ENCODE results near the gene SMAD4.

SMAD4 gene

DNA sequence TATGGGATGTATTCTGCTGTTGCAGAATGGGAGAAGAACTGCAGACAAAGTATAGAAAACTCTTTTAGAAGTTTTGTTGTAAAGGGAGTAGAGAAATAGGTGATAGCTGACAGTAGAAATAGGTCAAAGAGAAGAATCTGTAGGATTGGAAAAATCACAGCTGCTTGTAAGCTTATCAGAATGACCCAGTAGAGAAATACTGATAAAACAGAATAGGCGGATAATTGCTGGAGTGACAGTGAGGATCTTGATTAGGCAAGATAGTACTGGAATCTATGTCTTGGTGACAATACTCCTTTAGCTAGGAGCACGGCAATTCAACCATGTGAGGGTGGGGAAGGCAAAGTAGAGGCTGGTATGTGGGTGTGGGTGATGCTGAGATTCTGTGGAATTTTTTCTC lies 4.5 kb upstream of the SMAD4 start:
- DNase-seq = no peak

DNA sequence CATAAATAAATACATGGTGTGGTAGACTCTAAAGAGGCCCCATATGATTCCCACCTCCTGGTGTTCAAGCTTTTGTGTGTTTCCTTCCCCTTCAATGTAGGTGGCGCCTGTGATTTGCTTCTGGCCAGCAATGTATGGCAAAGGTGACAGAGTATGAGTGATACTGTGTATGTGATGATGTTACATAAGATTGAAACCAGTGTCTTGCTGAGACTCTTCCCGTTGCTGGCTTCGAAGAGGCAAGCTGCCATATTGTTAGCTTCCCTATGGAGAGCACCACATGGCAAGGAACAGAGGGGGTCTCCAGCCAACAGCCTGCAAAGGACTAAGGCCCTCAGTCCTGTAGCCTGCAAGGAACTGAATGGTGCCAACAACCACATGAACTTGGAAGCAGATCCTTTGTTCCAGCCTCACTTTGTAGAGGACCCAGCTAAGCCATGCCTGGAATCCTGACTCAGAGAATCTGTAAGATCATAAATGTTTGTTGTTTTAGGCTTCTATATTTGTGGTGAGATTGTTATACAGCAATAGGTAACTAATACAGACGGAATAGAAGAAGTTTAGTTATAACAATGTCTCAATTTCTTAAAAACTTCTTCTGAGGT lies 1.7 kb upstream of the SMAD4 start:
- no peak for DNase-seq

GRCh38 chr18:51029378-51029693 lies 677 bp upstream of the SMAD4 start:
- no peak for DNase-seq

- no peak for DNase-seq
These were observed 685 bp downstream of the SMAD4 start for GRCh38 chr18:51030537-51031258.

- DNase-seq = no peak
These were observed 2.2 kb downstream of the SMAD4 start for GRCh38 chr18:51032193-51032592.

DNA sequence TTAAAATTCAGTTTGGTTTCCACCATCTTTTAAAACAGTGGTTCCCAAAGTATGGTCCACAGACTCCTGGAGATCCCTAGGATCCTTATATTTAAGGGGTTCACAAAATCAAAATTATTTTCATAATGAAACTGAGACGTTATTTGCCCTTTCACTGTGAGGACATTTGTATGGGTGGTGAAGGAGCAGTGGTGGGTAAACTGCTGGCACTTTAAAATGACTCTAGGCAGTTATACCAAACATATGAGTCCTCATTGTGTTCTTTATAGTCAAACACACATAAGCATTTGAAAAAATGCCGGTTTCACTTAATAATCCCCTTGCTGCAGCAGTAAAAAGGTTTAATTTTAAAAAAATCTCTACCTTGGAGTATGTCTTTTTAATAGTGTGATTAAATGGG lies 7.2 kb downstream of the SMAD4 start:
- no peak for DNase-seq

DNA sequence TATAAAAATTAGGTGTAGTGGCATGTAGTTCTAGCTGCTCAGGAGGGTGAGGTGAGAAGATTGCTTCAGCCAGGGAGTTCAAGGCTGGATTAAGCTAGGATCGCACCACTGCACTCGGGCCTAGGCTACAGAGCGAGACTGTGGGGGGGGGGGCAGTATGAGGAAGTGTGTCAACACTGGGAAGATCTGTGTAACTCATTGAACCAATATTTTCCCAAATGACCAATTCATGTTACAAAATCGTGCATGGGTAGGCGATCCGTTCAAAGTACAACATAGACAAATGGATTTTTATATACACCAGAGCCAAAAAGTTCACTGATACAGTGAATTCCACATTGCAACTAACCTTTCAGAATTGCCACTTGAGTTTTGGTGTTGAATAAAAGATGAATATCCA lies 8.1 kb downstream of the SMAD4 start:
- DNase-seq = no peak

DNA sequence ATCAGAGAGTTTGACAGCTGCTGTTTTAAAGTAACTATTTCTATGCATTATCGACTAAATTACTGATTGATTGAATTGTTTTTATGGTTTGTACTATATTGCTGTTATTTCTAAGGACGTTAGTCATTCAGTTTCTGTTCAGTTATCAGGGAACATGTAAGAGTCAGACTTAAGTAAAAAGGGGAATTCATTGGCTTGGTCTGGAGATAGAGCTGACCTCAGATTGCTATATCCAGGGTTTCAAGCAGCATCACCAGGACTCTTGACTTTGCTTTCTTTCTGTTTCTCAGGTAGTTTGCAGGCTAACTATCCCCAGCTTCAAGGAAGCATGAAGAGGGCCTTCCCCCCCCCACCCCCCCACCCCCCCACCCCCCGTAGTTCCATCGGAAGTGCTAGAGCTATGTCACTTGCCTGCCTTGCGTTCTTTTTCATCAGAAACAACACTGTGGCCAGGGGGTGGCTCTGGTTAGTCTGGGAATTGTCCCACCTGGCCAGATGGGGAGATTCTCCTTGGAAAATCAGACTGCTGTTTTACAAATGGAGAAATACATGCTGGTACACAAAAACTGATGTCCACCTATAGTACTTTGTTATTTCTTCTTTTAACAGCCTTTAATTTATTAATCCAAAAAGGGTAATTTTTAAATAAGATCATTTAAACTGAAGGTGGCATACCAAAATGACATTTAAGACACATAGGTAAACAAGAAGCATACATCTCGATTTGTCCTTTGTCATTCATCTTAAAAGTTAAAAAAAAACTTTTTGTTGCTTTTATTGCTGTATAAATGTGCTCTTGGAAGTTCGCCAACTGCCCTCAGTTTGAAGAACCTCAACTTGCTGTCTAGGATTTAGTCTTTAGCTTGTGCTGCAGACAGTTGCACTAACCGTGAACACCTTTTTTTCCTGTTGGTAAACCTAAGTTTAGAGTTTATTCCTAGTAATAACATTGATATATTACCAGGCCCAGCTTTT lies 9.4 kb downstream of the SMAD4 start:
- DNase-seq = no peak

DNA sequence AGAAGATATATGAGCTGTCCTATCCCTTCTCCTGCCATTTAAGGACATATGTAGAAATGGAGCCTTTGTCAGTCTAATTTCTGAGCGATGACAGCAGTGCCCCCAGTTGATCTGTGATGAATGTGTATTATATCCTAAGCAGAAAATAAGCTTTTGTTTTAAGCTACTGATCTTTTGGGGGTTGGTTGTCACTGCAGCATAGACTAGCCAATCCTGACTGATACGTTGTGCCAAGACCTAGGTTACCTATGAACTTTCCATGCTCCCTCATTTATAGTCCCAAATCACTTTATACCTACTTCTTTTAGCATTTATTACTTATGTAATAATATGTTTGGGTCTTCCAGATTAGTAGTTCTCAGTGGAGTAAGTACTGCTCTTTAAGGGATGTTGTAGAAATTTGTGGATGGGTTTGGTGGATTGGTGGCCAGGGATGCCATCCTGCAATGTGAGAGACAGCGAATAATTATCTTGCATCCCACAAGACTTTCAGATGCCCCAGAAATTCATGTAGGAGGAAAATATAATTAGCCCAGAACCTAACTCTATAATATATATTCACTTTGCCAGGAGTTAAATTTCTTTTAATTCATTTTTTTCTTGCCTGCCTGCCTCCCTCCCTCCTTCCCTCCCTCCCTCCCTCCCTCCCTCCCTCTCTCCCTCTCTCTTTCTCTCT lies 11.8 kb downstream of the SMAD4 start:
- no peak for DNase-seq

DNA sequence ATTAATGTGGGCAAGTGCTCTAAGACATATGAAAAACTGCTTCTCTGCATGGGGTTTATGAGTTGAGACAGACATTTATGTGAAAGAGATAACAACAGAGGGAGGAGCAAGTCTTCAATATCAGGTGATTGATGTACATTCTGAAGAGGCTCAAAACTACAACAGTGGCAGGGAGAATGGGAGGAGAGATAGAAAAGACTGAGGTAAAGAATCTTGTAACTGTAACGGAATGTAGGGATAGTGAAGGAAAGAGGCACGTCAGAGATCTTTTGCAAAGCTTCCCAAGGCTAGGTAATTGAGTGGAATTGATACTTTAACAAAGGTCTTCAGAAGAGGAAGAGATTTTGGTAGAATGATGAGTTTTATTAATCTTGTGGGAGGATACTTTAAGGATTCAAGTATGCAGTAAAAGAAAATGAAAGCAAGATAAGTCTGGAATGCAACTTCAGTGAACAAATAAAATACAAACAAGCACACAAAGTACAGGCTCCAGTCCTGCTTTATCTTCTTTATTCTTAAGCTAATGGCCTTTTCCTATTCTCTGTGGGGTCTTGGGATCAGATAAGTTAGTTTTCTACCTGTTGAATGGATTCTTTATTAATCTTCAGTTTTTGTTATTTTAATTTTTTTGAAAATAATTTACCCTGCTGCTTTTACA lies 15.0 kb downstream of the SMAD4 start:
- DNase-seq = no peak

GRCh38 chr18:51048190-51048589 lies 18.2 kb downstream of the SMAD4 start:
- no peak for DNase-seq

GRCh38 chr18:51049137-51049536 lies 19.1 kb downstream of the SMAD4 start:
- no peak for DNase-seq

DNA sequence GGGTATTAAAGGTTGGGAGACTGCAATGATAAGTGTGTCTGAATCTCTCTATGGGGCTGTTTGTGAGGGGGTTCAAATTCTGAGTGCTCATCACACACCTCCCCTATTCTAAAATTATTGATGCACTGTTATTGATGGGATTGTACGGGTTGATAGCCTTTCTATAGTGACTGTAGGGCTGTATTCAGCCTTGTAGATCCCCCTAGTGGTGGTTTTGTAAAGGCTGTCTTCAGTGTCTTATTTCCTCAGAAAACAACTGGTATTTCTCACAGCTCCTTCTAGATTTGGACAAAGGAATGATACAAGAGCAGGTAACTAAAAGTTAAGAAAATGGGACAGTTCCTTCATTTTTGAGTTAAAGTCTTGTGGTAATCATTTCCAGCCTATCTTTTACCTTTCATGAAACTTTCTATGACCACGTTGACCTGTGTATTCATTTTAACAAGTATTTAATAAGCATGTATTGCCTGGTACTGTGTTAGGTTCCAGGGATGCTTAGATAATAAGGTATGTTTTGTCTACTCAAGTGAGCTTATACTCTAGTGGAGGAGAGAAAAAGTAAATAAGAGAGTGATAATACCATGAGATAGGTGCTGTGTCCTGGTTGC lies 21.2 kb downstream of the SMAD4 start:
- DNase-seq = no peak

- no peak for DNase-seq
These were observed 23.8 kb downstream of the SMAD4 start for GRCh38 chr18:51053814-51054213.

DNA sequence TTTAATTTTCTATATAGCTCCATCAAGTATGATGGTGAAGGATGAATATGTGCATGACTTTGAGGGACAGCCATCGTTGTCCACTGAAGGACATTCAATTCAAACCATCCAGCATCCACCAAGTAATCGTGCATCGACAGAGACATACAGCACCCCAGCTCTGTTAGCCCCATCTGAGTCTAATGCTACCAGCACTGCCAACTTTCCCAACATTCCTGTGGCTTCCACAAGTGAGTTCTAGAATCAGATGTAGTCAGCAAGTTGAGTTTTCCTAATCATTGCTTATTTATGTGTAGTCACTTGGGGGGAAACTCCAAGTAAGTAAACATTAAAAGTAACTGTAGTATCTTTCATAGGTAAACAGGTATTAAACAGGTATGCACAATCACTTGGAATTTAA lies 24.8 kb downstream of the SMAD4 start:
- DNase-seq = no peak

- no peak for DNase-seq
These were observed 30.0 kb downstream of the SMAD4 start for GRCh38 chr18:51059969-51060368.

DNA sequence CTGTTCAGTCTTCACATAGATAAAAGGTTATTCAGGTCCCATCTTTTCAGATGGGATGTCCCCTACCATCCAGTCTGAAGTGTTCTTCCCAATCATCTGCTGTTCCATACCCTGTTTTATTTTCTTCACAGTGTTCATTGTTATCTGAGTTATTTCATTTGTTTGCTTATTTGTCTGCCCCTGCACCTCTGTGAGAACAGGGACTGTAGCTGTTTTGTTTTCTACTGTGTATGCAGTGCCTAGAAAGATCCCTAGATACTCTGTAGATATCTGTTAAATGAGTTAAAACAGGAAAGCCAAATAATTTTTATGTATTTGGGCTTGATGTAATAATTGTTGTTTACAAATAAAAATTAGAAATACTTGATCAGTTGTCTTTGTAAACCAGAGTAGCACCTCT lies 34.2 kb downstream of the SMAD4 start:
- no peak for DNase-seq

DNA sequence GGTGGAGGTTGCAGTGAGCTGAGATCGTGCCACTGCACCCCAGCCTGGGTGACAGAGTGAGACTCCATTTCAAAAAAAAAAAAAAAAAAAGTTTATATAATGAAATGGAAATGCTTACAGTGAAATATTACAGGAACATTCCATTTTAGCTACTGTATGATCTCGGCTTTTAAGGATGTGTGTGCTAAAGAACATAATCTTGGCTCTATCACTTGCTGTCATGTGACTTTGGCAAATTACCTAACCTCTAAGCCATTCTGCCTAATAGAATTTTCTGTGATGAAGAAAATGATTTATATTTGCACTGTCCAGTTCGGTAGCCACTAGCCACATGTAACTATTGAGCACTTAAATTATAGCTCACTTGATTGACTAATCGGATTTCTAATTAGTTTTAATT lies 36.3 kb downstream of the SMAD4 start:
- no peak for DNase-seq

DNA sequence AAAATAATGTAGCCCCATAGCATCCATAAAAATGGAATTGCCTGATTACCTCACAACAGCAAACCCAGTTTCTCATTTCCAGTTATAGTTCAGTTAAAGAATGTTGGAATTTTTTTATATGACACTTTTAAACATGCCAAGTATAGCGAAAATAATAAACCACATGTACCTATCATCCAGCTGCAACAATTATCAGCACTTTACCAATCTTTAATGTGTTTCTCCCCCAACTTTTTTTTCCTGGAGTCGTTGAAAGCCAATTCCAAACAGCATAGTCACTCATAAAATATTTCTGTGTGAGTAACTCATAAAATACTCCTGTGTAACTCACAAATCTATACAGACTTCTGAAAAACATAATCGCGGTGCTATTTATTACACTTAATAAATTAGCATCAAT lies 38.1 kb downstream of the SMAD4 start:
- no peak for DNase-seq

DNA sequence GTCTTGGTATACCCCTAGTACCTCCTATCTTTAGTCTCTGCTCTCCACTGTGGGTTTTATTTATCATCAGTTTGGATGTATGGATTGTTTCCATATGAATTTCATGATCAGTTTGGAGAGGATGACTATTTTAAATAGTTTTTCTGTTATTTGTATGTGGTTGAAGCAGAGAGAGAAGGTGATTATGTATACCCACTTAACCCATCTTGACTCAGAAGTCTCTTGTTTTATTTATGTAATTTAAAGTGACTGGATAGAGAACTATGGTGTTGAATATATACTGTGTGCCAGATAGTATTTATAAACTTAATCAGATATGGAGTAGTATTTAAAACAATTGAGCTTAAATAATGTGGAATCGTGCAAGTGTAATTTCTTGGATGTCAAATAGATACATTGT lies 39.9 kb downstream of the SMAD4 start:
- DNase-seq = no peak

DNA sequence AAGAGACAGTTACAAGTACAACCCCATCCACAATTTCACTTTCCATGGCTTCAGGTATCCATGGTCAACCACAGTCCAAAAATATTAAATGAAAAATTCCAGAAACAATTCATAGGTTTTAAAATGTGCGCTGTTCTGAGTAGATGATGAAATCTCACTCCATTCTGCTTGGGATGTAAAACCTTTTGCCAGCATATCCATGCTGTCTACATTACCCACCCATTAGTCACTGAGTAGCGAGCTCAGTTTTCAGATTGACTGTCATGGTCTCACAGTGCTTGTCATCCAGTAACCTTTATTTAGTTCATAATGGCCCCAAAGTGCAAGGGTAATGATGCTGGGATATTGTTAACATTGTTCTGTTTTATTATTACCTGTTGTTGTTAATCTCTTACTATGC lies 40.5 kb downstream of the SMAD4 start:
- no peak for DNase-seq

GRCh38 chr18:51072586-51073313 lies 42.7 kb downstream of the SMAD4 start:
- DNase-seq = no peak
